ENCODE measurements around the gene MLC1. TPM values are rescaled to one million over a fixed set of nuclear protein-coding genes. Genes with fewer than 3 reads are reported as not detected.

Gene MLC1
- total RNA-seq, 4 donors from 2014 or later, result not detected

DNA sequence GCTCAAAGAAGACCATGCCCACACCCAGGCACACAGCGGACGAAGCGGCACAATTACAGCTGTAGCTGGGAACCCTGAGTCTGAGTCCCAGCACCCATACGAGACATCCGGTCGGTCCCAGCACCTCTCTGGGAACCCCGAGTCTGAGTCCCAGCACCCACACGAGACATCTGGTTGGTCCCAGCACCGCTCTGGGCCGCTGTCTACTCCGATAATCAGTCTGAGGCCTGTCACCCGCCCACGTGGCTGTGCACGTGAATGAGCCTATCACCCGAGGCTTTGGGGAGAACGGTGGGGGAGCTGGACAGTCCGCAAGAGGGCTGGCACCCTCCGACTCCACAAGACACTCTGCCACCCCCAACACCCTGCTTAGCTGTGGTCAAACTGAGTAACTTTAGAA lies 33.3 kb downstream of the MLC1 start:
- Histone ChIP-seq H3K4me1 (no peaks in the 10 kb centered on the region), H3K4me3 (no peak overlapping the region), H3K27ac (no peak overlapping the region), H3K9me3 (no peaks in the 10 kb centered on the region), H3K27me3 (no peaks in the 10 kb centered on the region), H3K36me3 (no peaks in the 10 kb centered on the region)
- TF ChIP-seq POLR2A (IDR thresholded peaks at IDR 0.05), result no peak
- TF ChIP-seq, protein P1, sequence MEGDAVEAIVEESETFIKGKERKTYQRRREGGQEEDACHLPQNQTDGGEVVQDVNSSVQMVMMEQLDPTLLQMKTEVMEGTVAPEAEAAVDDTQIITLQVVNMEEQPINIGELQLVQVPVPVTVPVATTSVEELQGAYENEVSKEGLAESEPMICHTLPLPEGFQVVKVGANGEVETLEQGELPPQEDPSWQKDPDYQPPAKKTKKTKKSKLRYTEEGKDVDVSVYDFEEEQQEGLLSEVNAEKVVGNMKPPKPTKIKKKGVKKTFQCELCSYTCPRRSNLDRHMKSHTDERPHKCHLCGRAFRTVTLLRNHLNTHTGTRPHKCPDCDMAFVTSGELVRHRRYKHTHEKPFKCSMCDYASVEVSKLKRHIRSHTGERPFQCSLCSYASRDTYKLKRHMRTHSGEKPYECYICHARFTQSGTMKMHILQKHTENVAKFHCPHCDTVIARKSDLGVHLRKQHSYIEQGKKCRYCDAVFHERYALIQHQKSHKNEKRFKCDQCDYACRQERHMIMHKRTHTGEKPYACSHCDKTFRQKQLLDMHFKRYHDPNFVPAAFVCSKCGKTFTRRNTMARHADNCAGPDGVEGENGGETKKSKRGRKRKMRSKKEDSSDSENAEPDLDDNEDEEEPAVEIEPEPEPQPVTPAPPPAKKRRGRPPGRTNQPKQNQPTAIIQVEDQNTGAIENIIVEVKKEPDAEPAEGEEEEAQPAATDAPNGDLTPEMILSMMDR (IDR thresholded peaks at IDR 0.05), result no peak
- DNase-seq, result no peak

DNA sequence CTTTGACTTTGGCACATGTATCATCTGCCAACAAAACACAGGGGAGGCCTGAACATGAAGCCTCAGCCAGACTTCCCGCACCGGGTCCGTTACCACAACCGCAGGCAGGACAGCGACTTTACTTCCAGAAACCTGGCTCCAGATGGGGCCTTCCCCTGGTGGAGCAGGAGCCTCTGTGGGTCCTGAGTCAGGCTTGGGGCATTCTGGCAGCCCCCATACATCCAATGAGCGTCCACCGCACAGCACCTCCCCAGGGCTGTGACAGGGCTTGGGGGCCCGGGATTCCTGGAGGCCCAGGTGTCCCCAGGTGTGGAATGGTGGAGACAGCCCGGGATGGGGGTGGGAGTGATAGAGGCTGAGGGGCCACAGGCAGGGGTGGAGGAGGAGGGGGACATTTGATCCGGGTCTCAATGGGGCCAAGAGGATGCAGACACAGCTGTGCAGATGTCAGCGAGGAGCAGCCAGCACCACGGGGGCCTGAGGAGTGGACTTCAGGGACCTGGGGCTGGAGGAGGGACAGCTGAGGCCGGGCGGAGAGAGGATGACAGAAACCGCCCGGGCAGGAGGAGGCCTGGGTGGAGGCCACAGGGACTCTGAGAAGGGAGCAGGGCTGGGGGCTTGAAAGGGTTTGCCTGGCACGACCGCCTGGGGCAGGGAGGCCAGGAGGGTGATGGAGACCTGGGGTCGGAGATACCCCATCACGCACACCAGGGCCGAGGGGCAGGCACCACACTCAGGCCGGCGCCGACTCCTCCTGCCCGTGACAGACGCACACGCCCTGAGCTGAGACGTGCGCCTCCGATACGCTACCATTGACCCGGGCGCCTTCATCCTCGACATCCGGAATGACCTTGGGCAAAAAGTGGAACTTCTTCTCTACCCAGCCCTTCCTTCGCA lies 35.7 kb downstream of the MLC1 start:
- no peak for DNase-seq
- no peaks in the 10 kb centered on the region for H3K27me3 ChIP-seq
- H3K9me3 ChIP-seq, result no peaks in the 10 kb centered on the region
- no peak overlapping the region for H3K4me3 ChIP-seq
- no peaks in the 10 kb centered on the region for H3K4me1 ChIP-seq
- no peaks in the 10 kb centered on the region for H3K36me3 ChIP-seq
- TF ChIP-seq, protein P1 (IDR thresholded peaks at IDR 0.05), result no peak
- TF ChIP-seq POLR2A (IDR thresholded peaks at IDR 0.05), result no peak
- H3K27ac ChIP-seq, result no peak overlapping the region

DNA sequence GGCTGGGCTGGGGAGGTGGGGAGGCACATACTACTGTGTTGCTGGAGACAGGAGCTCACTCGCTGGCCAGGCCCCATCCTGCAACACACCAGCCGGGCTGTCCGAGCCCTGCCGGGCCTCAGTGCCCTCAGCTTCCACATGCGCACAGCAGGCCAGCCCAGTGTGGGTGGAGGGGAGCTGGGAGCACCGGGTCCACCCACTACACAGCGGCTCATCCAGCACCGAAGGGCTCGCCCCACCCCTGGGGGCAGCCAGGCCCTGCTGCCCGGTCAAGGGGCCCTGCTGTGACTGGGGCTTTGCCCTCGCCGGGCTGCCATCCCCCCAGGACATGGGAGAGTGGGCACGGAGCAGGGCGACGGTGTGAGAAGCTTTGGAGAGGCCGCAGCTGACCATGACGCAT lies 36.4 kb downstream of the MLC1 start:
- no peaks in the 10 kb centered on the region for H3K27me3 ChIP-seq
- no peak for DNase-seq
- TF ChIP-seq, protein P1 (IDR thresholded peaks at IDR 0.05), result no peak
- no peak for TF ChIP-seq POLR2A (IDR thresholded peaks at IDR 0.05)
- H3K4me3 ChIP-seq, result no peak overlapping the region
- H3K4me1 ChIP-seq, result no peaks in the 10 kb centered on the region
- H3K9me3 ChIP-seq, result no peaks in the 10 kb centered on the region
- no peaks in the 10 kb centered on the region for H3K36me3 ChIP-seq
- no peak overlapping the region for H3K27ac ChIP-seq

DNA sequence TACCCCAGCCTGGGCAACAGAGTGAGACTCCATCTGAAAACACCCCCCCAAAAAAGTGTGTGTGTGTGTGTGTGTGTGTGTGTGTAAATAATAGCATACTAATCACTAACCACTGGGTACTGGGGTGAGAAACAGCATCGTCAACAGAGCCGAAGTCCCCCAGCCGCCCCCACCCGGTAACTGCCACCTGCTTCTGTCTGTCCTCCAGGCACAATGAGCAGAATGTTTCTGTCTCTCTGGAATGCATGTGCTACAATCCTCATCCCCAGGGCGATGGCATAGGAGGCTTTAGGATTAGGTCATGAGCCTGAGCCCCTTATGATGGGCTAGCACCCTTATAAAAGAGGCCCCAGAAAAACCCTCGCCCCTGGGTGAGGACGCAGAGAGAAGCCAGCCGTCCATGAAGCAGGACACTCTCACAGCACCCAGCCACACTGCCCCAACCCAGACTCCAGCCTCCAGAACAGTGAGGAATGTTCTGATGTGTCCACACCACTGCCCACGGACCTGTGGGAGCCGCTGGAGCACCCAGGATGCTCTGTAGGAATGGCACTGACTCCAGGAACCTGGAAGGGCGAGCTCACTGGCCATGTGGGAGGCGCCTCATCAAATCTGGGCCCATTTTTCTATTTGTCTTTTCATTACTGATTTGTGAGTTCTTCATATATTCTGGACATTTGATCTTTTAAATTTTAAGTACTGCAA lies 37.0 kb downstream of the MLC1 start:
- no peak for DNase-seq
- Histone ChIP-seq H3K27me3 (no peaks in the 10 kb centered on the region), H3K4me3 (no peak overlapping the region), H3K36me3 (no peaks in the 10 kb centered on the region), H3K4me1 (no peaks in the 10 kb centered on the region), H3K9me3 (no peaks in the 10 kb centered on the region), H3K27ac (no peak overlapping the region)
- TF ChIP-seq, protein P1 (IDR thresholded peaks at IDR 0.05), result no peak
- TF ChIP-seq POLR2A (IDR thresholded peaks at IDR 0.05), result no peak

DNA sequence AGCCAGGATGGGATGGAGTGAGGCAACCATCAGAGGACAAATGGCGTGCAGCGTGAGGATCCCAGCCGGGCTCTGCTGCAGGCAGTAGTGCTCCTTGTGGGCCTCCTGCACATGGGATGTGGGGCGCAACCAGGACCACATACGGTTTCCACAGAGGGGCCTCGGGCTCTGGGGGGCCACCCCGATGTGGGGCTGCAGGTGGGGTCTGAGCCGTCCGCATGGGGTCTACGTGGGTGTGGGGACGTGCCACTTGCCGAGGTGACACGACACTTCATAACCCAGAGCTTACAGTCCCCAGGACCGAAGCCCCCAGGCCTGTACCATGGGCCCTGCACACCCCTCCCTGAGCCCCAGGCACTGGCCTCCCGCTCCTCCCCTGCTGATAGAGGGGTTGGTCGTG lies 37.9 kb downstream of the MLC1 start:
- no peaks in the 10 kb centered on the region for H3K4me1 ChIP-seq
- no peaks in the 10 kb centered on the region for H3K27me3 ChIP-seq
- H3K4me3 ChIP-seq, result no peak overlapping the region
- no peak overlapping the region for H3K27ac ChIP-seq
- TF ChIP-seq, protein P1 (IDR thresholded peaks at IDR 0.05), result no peak
- TF ChIP-seq POLR2A (IDR thresholded peaks at IDR 0.05), result no peak
- no peaks in the 10 kb centered on the region for H3K9me3 ChIP-seq
- DNase-seq, result no peak
- H3K36me3 ChIP-seq, result no peaks in the 10 kb centered on the region
